Activated CD8-positive, alpha-beta T cell treated with anti-CD3 and anti-CD28 coated beads, Interleukin-2, amount 10 ng/mL, durations not matched to agents 7 days and 5 days (primary cell): ENCODE results near the gene MYO1A. TPM values are rescaled to one million over a fixed set of nuclear protein-coding genes. Genes with fewer than 3 reads are reported as not detected.
A peak's percentile ranks its signal among the peaks of the same experiment; 100 is the strongest.
"Not testable (repeated sequence)": the region's sequence is repeated elsewhere in the genome, so short reads cannot be mapped to it uniquely, and the experiment has no call there.

ENCODE experiments used
- ATAC-seq: fragments of 150-1000 bp; cut with Tn5 transposase; one replicate; pipeline ENCODE4 v1.10.0; 2021; ENCODE audit warnings: moderate library complexity
- CTCF ChIA-PET: fragments of 350-600 bp; sonication (Branson Sonifier 250); formaldehyde crosslinking; loops from one replicate; lab custom pipeline; 2021; ENCODE audit warnings: antibody characterized with exemption; lab: Charles Lee
- POLR2A ChIA-PET: fragments of 350-600 bp; sonication (Branson Sonifier 250); formaldehyde crosslinking; loops from one replicate; lab custom pipeline; 2021; ENCODE audit warnings: antibody characterized with exemption; lab: Charles Lee
- DNase-seq: peaks from one replicate; pipeline ENCODE4 v3.0.0-alpha.2; 2020
- H3K27ac Mint-ChIP-seq: one replicate; pipeline ENCODE4 v1.8.0; 2021; ENCODE audit warnings: mild to moderate bottlenecking, mixed read lengths
- H3K27me3 Mint-ChIP-seq: one replicate; pipeline ENCODE4 v1.8.0; 2021; ENCODE audit warnings: low read depth, mixed read lengths
- H3K36me3 Mint-ChIP-seq: one replicate; pipeline ENCODE4 v1.8.0; 2021; ENCODE audit warnings: low read depth, mixed read lengths
- H3K4me1 Mint-ChIP-seq: one replicate; pipeline ENCODE4 v1.8.0; 2021; ENCODE audit warnings: low read depth, mixed read lengths
- H3K4me3 Mint-ChIP-seq: one replicate; pipeline ENCODE4 v1.8.0; 2021; ENCODE audit warnings: mild to moderate bottlenecking, mixed read lengths
- H3K9me3 Mint-ChIP-seq: one replicate; pipeline ENCODE4 v1.8.0; 2022; ENCODE audit warnings: mixed read lengths; ENCODE audit not compliant: insufficient read depth
- total RNA-seq, 2 experiments: library from RNA; stranded (reverse); gene quantifications; one replicate each; pipeline ENCODE4 v1.2.3, GENCODE V29; 2021

The MYO1A gene
- total RNA-seq, 2 experiments from 2014 or later, result 1.3 to 1.4 TPM

DNA sequence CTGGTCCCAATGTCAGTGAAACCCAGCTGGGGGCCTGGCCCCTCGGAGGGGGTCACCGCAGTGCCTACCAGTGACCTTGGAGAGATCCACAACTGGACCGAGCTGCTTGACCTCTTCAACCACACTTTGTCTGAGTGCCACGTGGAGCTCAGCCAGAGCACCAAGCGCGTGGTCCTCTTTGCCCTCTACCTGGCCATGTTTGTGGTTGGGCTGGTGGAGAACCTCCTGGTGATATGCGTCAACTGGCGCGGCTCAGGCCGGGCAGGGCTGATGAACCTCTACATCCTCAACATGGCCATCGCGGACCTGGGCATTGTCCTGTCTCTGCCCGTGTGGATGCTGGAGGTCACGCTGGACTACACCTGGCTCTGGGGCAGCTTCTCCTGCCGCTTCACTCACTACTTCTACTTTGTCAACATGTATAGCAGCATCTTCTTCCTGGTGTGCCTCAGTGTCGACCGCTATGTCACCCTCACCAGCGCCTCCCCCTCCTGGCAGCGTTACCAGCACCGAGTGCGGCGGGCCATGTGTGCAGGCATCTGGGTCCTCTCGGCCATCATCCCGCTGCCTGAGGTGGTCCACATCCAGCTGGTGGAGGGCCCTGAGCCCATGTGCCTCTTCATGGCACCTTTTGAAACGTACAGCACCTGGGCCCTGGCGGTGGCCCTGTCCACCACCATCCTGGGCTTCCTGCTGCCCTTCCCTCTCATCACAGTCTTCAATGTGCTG, 54.6 kb downstream of the MYO1A start:
- no peak overlapping the region for H3K4me3 Mint-ChIP-seq
- ChIA-PET CTCF (interaction anchor here (1.7 kb wide), 1 partner anchor 11 kb away, joined by 9 read pairs; the partner anchor contains the start of gene ZBTB39), POLR2A (no interaction called here)

DNA sequence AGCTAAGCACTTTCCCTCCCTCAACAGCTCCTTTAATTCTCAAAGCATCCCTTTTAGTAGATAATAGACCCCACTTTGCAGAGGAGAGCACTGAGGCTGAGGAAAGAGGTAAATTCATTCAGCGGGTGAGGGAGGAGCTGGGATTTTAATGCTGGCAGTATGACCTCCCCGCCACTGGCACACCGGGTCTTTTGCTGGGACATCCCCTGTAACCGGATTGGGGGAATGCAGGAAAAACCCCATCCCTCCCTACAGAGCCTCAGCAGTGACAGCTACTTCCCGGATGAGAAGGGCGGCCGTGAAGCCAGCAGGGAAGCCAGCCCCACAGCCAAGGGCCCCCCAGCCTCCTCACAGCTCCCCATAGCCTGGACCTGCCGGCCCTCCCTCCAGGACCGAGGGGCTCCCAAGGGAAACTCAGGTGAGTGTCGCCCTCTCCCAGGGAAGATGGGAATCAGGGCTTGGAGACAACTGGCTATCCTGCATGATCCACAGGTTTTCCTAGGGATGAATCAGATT, 55.6 kb downstream of the MYO1A start:
- Mint-ChIP-seq H3K4me1 (peaks cover 21% of the 10 kb centered on the region), H3K9me3 (no peaks in the 10 kb centered on the region), H3K36me3 (peaks cover 7% of the 10 kb centered on the region), H3K27me3 (peaks cover 3% of the 10 kb centered on the region), H3K27ac (no peak overlapping the region), H3K4me3 (no peak overlapping the region)
- POLR2A ChIA-PET, result interaction anchor here (0.6 kb wide), 1 partner anchor 179 kb away, joined by 3 read pairs; no protein-coding TSS in a partner anchor
- DNase-seq, result no peak
- ATAC-seq, result no peak
- CTCF ChIA-PET, result interaction anchor here (0.7 to 4.0 kb wide), 4 partner anchors 8 to 239 kb away, joined by 3 to 23 read pairs (median 4); no protein-coding TSS in a partner anchor

More for the DNA sequence above, 54.6 kb downstream of the MYO1A start:
- Mint-ChIP-seq H3K36me3 (peaks cover 15% of the 10 kb centered on the region), H3K9me3 (no peaks in the 10 kb centered on the region), H3K27me3 (no peaks in the 10 kb centered on the region), H3K27ac (no peak overlapping the region), H3K4me1 (peaks cover 32% of the 10 kb centered on the region)
- DNase-seq (no peak), ATAC-seq (no peak)

DNA sequence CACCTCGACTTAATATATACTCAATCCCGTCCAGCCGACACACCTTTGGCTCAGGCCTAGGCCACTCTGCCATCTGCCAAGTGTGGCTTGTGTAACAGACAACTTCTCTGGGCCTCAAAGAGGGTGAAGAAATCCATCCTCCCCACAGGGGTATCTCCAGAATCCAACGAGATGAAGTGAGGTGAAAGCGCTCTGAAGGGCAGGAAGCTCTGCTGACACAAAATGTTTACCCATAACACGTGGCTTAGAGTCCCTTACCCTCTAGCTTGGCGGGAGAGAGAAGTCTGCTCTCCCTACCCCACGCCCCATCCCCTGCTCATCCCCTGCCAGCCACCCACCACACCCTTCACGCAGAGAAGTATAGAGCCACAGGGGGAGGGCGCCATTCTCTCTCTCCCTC, 56.6 kb downstream of the MYO1A start:
- H3K27ac Mint-ChIP-seq, result no peak overlapping the region
- no peaks in the 10 kb centered on the region for H3K9me3 Mint-ChIP-seq
- peaks cover 12% of the 10 kb centered on the region for H3K4me1 Mint-ChIP-seq
- DNase-seq, result no peak
- H3K27me3 Mint-ChIP-seq, result peaks cover 11% of the 10 kb centered on the region
- H3K4me3 Mint-ChIP-seq, result no peak overlapping the region
- CTCF ChIA-PET, result interaction anchor here (0.7 to 4.0 kb wide), 4 partner anchors 8 to 238 kb away, joined by 3 to 23 read pairs (median 4); no protein-coding TSS in a partner anchor
- H3K36me3 Mint-ChIP-seq, result peaks cover 2% of the 10 kb centered on the region
- ATAC-seq, result no peak
- POLR2A ChIA-PET, result no interaction called here

DNA sequence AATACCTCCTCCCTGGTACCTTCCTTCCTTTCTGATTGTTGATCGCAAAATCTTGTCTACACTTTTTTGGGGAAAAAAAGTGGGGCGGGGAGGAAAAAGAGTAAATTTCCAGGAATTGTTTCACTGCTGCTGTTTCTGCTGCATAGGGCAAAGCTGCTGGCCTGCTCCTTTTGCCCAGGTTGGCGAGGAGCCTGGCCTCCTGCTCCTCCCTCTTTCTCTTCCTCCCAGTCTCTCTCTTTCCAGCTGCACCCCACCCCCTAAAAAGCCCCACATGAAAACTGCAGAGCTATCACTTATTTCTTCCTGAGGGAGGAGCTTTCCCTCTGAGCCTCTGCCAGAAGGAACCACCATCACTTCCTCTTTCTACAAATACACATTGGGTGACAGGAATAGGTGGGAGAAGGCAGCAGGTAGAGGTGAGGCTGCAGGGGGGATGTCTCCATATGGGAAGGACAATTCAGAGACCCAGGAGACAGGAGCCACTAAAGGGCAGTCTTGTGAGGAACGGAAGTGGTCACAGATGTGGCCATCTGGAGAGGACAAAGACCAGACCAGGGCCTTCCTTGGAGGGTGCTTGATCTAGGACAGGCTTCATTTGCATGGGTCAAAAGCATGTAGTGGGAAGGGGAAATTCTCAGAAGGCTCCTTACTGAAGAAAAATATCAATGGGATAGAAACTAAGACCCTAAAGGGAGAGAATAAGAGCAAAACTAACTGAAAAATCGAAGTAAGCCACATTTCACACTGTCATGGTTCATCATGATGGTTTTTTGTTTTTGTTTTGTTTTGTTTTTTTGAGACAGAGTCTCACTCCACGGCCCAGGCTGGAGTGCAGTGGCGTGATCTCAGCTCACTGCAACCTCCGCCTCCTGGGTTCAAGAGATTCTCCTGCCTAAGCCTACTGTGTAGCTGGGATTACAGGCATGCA, 58.3 kb downstream of the MYO1A start:
- Mint-ChIP-seq H3K9me3 (no peaks in the 10 kb centered on the region), H3K36me3 (no peaks in the 10 kb centered on the region), H3K27me3 (peaks cover 14% of the 10 kb centered on the region), H3K27ac (peak overlapping the region; percentile 16), H3K4me1 (peaks cover 10% of the 10 kb centered on the region), H3K4me3 (no peak overlapping the region)
- ATAC-seq (no peak), DNase-seq (no peak)
- POLR2A ChIA-PET, result no interaction called here
- CTCF ChIA-PET, result interaction anchor here (0.8 to 4.0 kb wide), 3 partner anchors 10 to 234 kb away, joined by 3 to 23 read pairs (median 3); no protein-coding TSS in a partner anchor

DNA sequence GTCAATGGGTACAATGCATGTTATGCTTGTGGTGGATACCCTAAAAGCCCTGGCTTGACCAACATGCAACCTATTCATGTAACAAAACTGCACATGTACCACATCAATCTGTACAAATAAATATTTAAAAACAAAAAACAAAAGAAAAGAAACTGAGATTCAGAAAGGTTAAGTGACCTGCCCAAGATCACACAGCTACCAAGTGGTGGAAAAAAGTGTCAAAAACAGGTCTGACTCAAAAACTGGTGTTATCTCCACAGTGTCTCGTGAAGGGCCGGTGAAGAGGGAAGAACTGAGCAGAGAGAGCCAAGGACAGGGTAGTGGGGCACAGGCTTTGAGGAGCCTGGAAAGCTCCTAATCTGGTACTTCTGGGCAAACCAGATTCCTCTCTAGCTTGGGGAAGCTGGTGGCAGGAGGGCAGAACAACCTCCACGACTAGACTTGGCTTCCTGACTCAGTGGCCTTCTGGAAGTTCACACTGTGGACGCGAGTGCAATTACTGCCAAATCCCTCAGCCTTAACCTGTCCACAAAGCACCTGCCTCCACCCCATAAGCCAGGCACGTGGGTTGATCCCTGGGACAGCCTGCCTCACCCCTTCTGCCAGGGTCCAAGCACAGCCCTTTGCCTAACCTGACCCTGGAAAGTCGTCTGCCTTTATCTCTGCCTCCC, 59.1 kb downstream of the MYO1A start:
- ATAC-seq (no peak), DNase-seq (no peak)
- ChIA-PET CTCF (interaction anchor here (0.8 to 4.0 kb wide), 3 partner anchors 11 to 233 kb away, joined by 3 to 23 read pairs (median 3); no protein-coding TSS in a partner anchor), POLR2A (no interaction called here)
- H3K36me3 Mint-ChIP-seq, result no peaks in the 10 kb centered on the region
- H3K4me3 Mint-ChIP-seq, result no peak overlapping the region
- H3K27ac Mint-ChIP-seq, result no peak overlapping the region
- peaks cover 14% of the 10 kb centered on the region for H3K27me3 Mint-ChIP-seq
- H3K9me3 Mint-ChIP-seq, result no peaks in the 10 kb centered on the region
- peaks cover 10% of the 10 kb centered on the region for H3K4me1 Mint-ChIP-seq

DNA sequence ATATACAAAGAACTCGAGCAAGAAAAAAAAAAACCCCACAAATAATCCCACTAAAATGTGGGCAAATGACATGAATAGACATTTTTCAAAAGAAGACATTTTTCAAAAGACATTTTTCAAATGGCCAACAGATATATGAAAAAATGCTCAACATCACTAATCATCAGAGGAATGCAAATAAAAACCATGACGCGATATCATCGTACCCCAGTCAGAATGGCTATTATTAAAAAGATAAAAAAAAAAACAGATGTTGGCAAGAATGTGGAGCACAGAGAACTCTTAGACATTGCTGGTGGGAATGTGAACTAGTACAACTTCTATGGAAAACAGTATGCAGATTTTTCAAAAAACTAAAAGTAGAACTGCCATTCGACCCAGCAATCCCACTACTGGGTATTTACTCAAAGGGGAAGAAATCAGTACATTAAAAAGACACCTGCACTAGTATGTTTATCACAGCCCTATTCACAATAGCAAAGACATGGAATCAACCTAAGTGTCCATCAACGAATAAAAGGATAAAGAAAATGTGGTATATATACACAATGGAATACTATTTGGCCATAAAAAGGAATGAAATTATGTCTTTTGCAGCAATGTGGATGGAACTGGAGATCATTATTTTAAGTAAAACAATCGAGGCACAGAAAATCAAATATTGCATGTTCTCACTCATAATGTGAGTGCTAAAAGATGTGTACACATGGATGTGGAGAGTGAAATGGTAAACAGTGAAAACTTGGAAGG, 59.9 kb downstream of the MYO1A start:
- H3K27ac Mint-ChIP-seq, result no peak overlapping the region
- peaks cover 10% of the 10 kb centered on the region for H3K4me1 Mint-ChIP-seq
- H3K4me3 Mint-ChIP-seq, result no peak overlapping the region
- no peaks in the 10 kb centered on the region for H3K9me3 Mint-ChIP-seq
- no peak for DNase-seq
- no peaks in the 10 kb centered on the region for H3K36me3 Mint-ChIP-seq
- ChIA-PET POLR2A (no interaction called here), CTCF (interaction anchor here (1.2 to 4.9 kb wide), 4 partner anchors 10 to 233 kb away, joined by 3 to 69 read pairs (median 36); no protein-coding TSS in a partner anchor)
- ATAC-seq, result no peak
- H3K27me3 Mint-ChIP-seq, result peaks cover 14% of the 10 kb centered on the region

DNA sequence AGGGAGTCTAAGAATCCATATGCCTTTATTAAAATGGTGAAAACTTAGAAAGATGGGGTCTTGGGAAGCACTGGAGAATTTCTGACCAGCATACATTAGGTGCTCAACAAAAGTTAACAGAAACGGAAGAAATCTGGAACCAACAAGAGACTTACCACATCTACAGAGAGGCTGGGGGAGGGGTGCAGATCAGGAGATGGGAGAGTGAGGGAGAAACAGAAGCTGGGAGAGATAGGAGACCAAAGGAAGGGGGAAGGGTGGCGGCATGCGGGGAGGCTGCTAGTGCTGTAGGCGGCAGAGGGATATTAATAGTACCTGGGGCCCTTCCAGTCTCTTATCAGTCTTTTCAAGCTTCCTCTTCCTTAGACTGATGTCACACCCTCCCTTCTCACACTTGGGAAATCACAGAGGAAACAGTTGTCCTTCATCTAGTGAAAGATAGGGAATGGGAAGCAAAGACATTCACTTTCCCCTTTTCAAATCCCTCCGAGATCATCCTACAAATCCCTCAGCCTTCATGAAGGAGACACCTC, 61.7 kb downstream of the MYO1A start:
- H3K4me3 Mint-ChIP-seq, result no peak overlapping the region
- H3K36me3 Mint-ChIP-seq, result no peaks in the 10 kb centered on the region
- H3K27ac Mint-ChIP-seq, result no peak overlapping the region
- no peaks in the 10 kb centered on the region for H3K9me3 Mint-ChIP-seq
- no peak for ATAC-seq
- POLR2A ChIA-PET, result interaction anchor here (0.5 kb wide), 1 partner anchor 235 kb away, joined by 3 read pairs; no protein-coding TSS in a partner anchor
- H3K27me3 Mint-ChIP-seq, result peaks cover 14% of the 10 kb centered on the region
- peaks cover 10% of the 10 kb centered on the region for H3K4me1 Mint-ChIP-seq
- CTCF ChIA-PET, result interaction anchor here (0.6 to 4.9 kb wide), 22 partner anchors 9 to 237 kb away, joined by 3 to 69 read pairs (median 5); partner anchors contain the start of genes HSD17B6, STAT6 and ZBTB39
- DNase-seq, result no peak

DNA sequence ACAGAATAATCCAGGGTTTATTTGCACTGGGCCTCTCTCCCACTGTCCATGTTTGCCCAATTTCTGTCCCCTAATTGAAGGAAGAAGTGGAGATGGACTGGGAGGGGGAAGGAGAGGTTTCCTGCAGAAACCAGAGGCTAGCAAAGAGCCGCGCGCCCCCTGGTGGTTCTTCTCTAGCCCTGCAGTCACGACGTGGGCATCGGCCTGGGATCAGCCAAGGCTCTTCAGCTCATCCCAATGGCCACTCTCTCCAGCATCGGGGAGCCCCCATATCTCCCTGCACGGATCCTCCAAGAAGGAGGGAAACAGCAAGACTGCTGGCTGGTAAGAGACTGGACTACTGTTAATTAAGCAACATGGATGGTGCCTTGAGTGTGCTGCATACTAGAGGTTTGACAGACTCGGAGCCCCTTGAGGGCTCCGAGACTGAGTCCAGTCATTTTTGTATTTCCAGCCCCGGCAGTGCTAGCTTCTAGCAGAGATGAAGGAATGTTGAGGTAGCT, 62.3 kb downstream of the MYO1A start:
- H3K9me3 Mint-ChIP-seq, result no peaks in the 10 kb centered on the region
- ChIA-PET CTCF (interaction anchor here (0.6 to 4.9 kb wide), 20 partner anchors 9 to 236 kb away, joined by 3 to 69 read pairs (median 6); partner anchors contain the start of genes HSD17B6, STAT6 and ZBTB39), POLR2A (no interaction called here)
- H3K4me1 Mint-ChIP-seq, result peaks cover 10% of the 10 kb centered on the region
- DNase-seq, result peak; percentile 82
- H3K27ac Mint-ChIP-seq, result no peak overlapping the region
- ATAC-seq, result peak; percentile 86
- H3K4me3 Mint-ChIP-seq, result no peak overlapping the region
- H3K27me3 Mint-ChIP-seq, result peaks cover 14% of the 10 kb centered on the region
- no peaks in the 10 kb centered on the region for H3K36me3 Mint-ChIP-seq

DNA sequence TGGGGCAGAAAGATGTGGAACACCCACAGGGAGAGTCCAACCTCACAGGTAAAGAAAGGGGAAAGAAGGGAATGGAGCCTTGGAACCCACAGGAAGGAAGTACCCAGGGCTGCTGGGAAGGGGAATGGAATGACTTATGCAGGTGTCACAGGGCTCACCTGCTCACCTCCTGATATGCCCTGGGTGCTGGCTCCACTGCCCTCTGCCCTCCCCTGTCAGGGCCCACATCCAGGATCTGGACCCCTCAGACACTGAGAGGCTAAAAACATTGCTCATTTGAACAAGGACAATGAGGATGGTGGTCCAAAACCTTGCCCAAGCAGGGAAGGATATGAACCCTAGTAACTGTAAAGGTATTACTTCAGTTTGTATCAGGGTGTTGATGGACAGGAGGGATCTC, 62.9 kb downstream of the MYO1A start:
- ChIA-PET CTCF (interaction anchor here (1.0 to 4.9 kb wide), 12 partner anchors 9 to 230 kb away, joined by 3 to 69 read pairs (median 6); partner anchors contain the start of genes STAT6 and ZBTB39), POLR2A (no interaction called here)
- H3K9me3 Mint-ChIP-seq, result no peaks in the 10 kb centered on the region
- DNase-seq (no peak), ATAC-seq (no peak)
- H3K27ac Mint-ChIP-seq, result no peak overlapping the region
- peaks cover 10% of the 10 kb centered on the region for H3K4me1 Mint-ChIP-seq
- H3K36me3 Mint-ChIP-seq, result no peaks in the 10 kb centered on the region
- H3K27me3 Mint-ChIP-seq, result peaks cover 14% of the 10 kb centered on the region
- H3K4me3 Mint-ChIP-seq, result no peak overlapping the region

DNA sequence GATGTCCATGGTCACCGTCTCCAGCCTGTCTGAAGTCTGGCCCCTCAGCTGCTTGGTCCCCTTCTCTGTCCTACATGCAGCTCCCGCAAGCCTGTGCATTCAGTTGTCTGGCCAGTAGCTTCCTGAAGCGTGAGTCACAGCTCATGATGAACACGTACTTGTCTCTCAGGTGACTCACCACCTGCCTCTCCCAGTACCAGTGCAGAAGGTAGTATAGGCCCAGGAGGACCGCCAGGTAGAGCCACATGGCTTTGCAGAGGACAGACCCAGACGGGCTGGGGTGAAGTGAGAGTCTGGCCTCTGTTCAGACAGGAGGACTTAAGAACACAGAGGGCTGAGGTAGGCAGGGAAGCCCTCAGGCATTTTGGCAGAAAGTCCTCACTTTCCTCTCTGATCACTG, 64.2 kb downstream of the MYO1A start:
- peaks cover 14% of the 10 kb centered on the region for H3K27me3 Mint-ChIP-seq
- H3K4me3 Mint-ChIP-seq, H3K9me3 Mint-ChIP-seq, POLR2A ChIA-PET, H3K36me3 Mint-ChIP-seq, H3K27ac Mint-ChIP-seq, H3K4me1 Mint-ChIP-seq, ATAC-seq, DNase-seq: not testable (repeated sequence)
- CTCF ChIA-PET, result interaction anchor here (0.7 to 4.9 kb wide), 5 partner anchors 15 to 229 kb away, joined by 3 to 69 read pairs (median 7); partner anchors contain the start of gene HSD17B6
